Naive thymus-derived CD4-positive, alpha-beta T cell (primary cell): Measurements from ENCODE around the gene SDC1. TPM values are rescaled to one million over a fixed set of nuclear protein-coding genes. Genes with fewer than 3 reads are reported as not detected.

ENCODE experiments used
- ATAC-seq: fragments of 150-1000 bp; cut with Tn5 transposase; 2 replicates; pipeline ENCODE4 v1.10.0; 2021; ENCODE audit warnings: mild to moderate bottlenecking, moderate library complexity
- CTCF ChIA-PET: fragments of 350-600 bp; sonication (Branson Sonifier 250); formaldehyde crosslinking; loops from one replicate; lab custom pipeline; 2021; ENCODE audit warnings: antibody characterized with exemption; lab: Charles Lee
- POLR2A ChIA-PET: fragments of 350-600 bp; sonication (Branson Sonifier 250); formaldehyde crosslinking; loops from one replicate; lab custom pipeline; 2021; ENCODE audit warnings: antibody characterized with exemption, inconsistent platforms; lab: Charles Lee
- DNase-seq, 9 donors: peaks; one replicate each; pipeline versions ENCODE4 v3.0.0 to v3.0.0-alpha.2; 2020 to 2022; ENCODE audit warnings: mixed read lengths in 1 of 9
- H3K27ac ChIP-seq: one replicate; pipeline ENCODE4 v1.7.0; 2013; ENCODE audit warnings: mild to moderate bottlenecking, low read depth, low read length, moderate library complexity
- H3K27me3 ChIP-seq, 2 donors: one replicate each; pipeline ENCODE4 v1.7.0; 2013; ENCODE audit warnings: low read length in 2 of 2, mild to moderate bottlenecking in 2 of 2, moderate library complexity in 2 of 2; ENCODE audit not compliant: control insufficient read depth in 2 of 2, insufficient read depth in 2 of 2
- H3K36me3 ChIP-seq, 3 experiments: 1 replicate in 2 of 3; 2 replicates in 1 of 3; pipeline ENCODE4 v1.7.0; 2013; ENCODE audit warnings: low read length in 3 of 3, mild to moderate bottlenecking in 3 of 3, moderate library complexity in 1 of 3; ENCODE audit not compliant: insufficient read depth in 3 of 3, control insufficient read depth in 2 of 3
- H3K4me1 ChIP-seq, 2 donors: one replicate each; pipeline ENCODE4 v1.7.0; 2013; ENCODE audit warnings: low read length in 2 of 2, mild to moderate bottlenecking in 2 of 2, moderate library complexity in 1 of 2; ENCODE audit not compliant: control insufficient read depth in 2 of 2, insufficient read depth in 2 of 2
- H3K4me3 ChIP-seq: 2 replicates; pipeline ENCODE4 v1.7.0; 2013; ENCODE audit warnings: mild to moderate bottlenecking, low read length
- H3K9me3 ChIP-seq, 3 experiments: 1 replicate in 2 of 3; 2 replicates in 1 of 3; pipeline ENCODE4 v1.7.0; 2013; ENCODE audit warnings: low read length in 3 of 3; ENCODE audit not compliant: control insufficient read depth in 2 of 3
- H3K27ac Mint-ChIP-seq, 9 donors: one replicate each; pipeline ENCODE4 v1.8.0; 2020 to 2022; ENCODE audit warnings: mixed read lengths in 9 of 9, mild to moderate bottlenecking in 8 of 9, moderate library complexity in 5 of 9, inconsistent platforms in 2 of 9
- H3K27me3 Mint-ChIP-seq, 5 donors: one replicate each; pipeline ENCODE4 v1.8.0; 2021 to 2022; ENCODE audit warnings: mixed read lengths in 5 of 5, mild to moderate bottlenecking in 1 of 5
- H3K36me3 Mint-ChIP-seq, 5 donors: one replicate each; pipeline ENCODE4 v1.8.0; 2020 to 2022; ENCODE audit warnings: mixed read lengths in 5 of 5, mild to moderate bottlenecking in 3 of 5, inconsistent platforms in 1 of 5
- H3K4me1 Mint-ChIP-seq, 7 donors: one replicate each; pipeline ENCODE4 v1.8.0; 2020 to 2022; ENCODE audit warnings: mixed read lengths in 7 of 7, mild to moderate bottlenecking in 3 of 7, inconsistent platforms in 1 of 7
- H3K4me3 Mint-ChIP-seq, 10 donors: one replicate each; pipeline ENCODE4 v1.8.0; 2020 to 2022; ENCODE audit warnings: mild to moderate bottlenecking in 10 of 10, mixed read lengths in 10 of 10, moderate library complexity in 6 of 10, inconsistent platforms in 2 of 10
- H3K9me3 Mint-ChIP-seq, 11 donors: one replicate each; pipeline ENCODE4 v1.8.0; 2020 to 2022; ENCODE audit warnings: mixed read lengths in 11 of 11, mild to moderate bottlenecking in 4 of 11, inconsistent platforms in 1 of 11, moderate library complexity in 1 of 11
- intact Hi-C, 2 donors: fragments of 100-400 bp; cut with micrococcal nuclease; formaldehyde crosslinking; loops; one replicate each; pipeline ENCODE4 v1.15.1; 2023
- polyA plus RNA-seq, 2 donors: library from polyadenylated mRNA; unstranded; fragments of 300-500 nt; fragmentation: Illumina TruSeq; gene quantifications; one replicate each; pipeline ENCODE4 v1.2.3, GENCODE V29; 2021
- total RNA-seq, 6 experiments: library from RNA in 5 of 6; stranded (reverse) in 5 of 6; gene quantifications; 1 replicate in 5 of 6; 2 replicates in 1 of 6; pipeline ENCODE4 v1.2.3 and lab custom pipeline; 2021 to 2026

SDC1 gene
- total and polyA plus RNA-seq, 7 experiments from 2014 or later: 0.12 to 0.37 (median 0.22) TPM; not detected in 4

GRCh38 chr2:20207051-20207450 is 17.9 kb downstream of the SDC1 start:
- Histone ChIP-seq H3K27me3 (no peaks in the 10 kb centered on the region), H3K4me1 (no peaks in the 10 kb centered on the region), H3K36me3 (no peaks in the 10 kb centered on the region), H3K4me3 (no peak overlapping the region), H3K9me3 (no peaks in the 10 kb centered on the region), H3K27ac (no peak overlapping the region)
- intact Hi-C loops: no loop called here
- CTCF ChIA-PET: no interaction called here
- DNase-seq (no peak), ATAC-seq (no peak)
- Mint-ChIP-seq H3K4me3 (no peak overlapping the region), H3K4me1 (peaks cover 0 to 2% (median 0%) of the 10 kb centered on the region in 7 donors), H3K27me3 (no peaks in the 10 kb centered on the region), H3K27ac (no peak overlapping the region), H3K36me3 (no peaks in the 10 kb centered on the region), H3K9me3 (peaks cover 0 to 2% (median 0%) of the 10 kb centered on the region in 11 donors)
- POLR2A ChIA-PET: no interaction called here

GRCh38 chr2:20205915-20206524 is 18.9 kb downstream of the SDC1 start:
- Mint-ChIP-seq H3K27me3 (no peaks in the 10 kb centered on the region), H3K27ac (no peak overlapping the region), H3K4me1 (peaks cover 0 to 2% (median 0%) of the 10 kb centered on the region in 7 donors), H3K9me3 (peaks cover 0 to 3% (median 0%) of the 10 kb centered on the region in 11 donors), H3K4me3 (no peak overlapping the region), H3K36me3 (no peaks in the 10 kb centered on the region)
- intact Hi-C loops: no loop called here
- Histone ChIP-seq H3K4me1 (no peaks in the 10 kb centered on the region), H3K27ac (no peak overlapping the region), H3K27me3 (no peaks in the 10 kb centered on the region), H3K9me3 (no peaks in the 10 kb centered on the region), H3K36me3 (no peaks in the 10 kb centered on the region), H3K4me3 (no peak overlapping the region)
- no peak for DNase-seq
- ATAC-seq: no peak
- POLR2A ChIA-PET: no interaction called here
- CTCF ChIA-PET: no interaction called here

- Mint-ChIP-seq H3K36me3 (no peaks in the 10 kb centered on the region), H3K4me3 (no peak overlapping the region), H3K9me3 (peaks cover 0 to 3% (median 0%) of the 10 kb centered on the region in 11 donors), H3K4me1 (no peaks in the 10 kb centered on the region), H3K27ac (no peak overlapping the region), H3K27me3 (no peaks in the 10 kb centered on the region)
- Histone ChIP-seq H3K4me1 (no peaks in the 10 kb centered on the region), H3K36me3 (no peaks in the 10 kb centered on the region), H3K4me3 (no peak overlapping the region), H3K27ac (no peak overlapping the region), H3K27me3 (no peaks in the 10 kb centered on the region), H3K9me3 (no peaks in the 10 kb centered on the region)
- DNase-seq: no peak
- ATAC-seq: no peak
- intact Hi-C loops: no loop called here
- ChIA-PET CTCF (no interaction called here), POLR2A (no interaction called here)
Observed at GRCh38 chr2:20205069-20205468, 19.9 kb downstream of the SDC1 start.

GRCh38 chr2:20203521-20204225 is 21.3 kb downstream of the SDC1 start:
- Histone ChIP-seq H3K27ac (no peak overlapping the region), H3K36me3 (no peaks in the 10 kb centered on the region), H3K27me3 (no peaks in the 10 kb centered on the region), H3K4me1 (no peaks in the 10 kb centered on the region), H3K9me3 (no peaks in the 10 kb centered on the region), H3K4me3 (no peak overlapping the region)
- no peaks in the 10 kb centered on the region for H3K4me1 Mint-ChIP-seq
- intact Hi-C loops: no loop called here
- H3K36me3 Mint-ChIP-seq: no peaks in the 10 kb centered on the region
- ChIA-PET CTCF (no interaction called here), POLR2A (no interaction called here)
- DNase-seq: no peak
- H3K4me3 Mint-ChIP-seq: no peak overlapping the region
- ATAC-seq: no peak
- no peak overlapping the region for H3K27ac Mint-ChIP-seq
- peaks cover 0 to 3% (median 0%) of the 10 kb centered on the region in 11 donors for H3K9me3 Mint-ChIP-seq
- H3K27me3 Mint-ChIP-seq: no peaks in the 10 kb centered on the region

- Mint-ChIP-seq H3K4me3 (no peak overlapping the region), H3K36me3 (no peaks in the 10 kb centered on the region), H3K4me1 (no peaks in the 10 kb centered on the region), H3K27me3 (no peaks in the 10 kb centered on the region), H3K27ac (no peak overlapping the region), H3K9me3 (peaks cover 0 to 3% (median 0%) of the 10 kb centered on the region in 11 donors)
- ATAC-seq (no peak), DNase-seq (no peak)
- POLR2A ChIA-PET: no interaction called here
- Histone ChIP-seq H3K36me3 (no peaks in the 10 kb centered on the region), H3K4me3 (no peak overlapping the region), H3K9me3 (no peaks in the 10 kb centered on the region), H3K27ac (no peak overlapping the region), H3K27me3 (no peaks in the 10 kb centered on the region), H3K4me1 (no peaks in the 10 kb centered on the region)
- CTCF ChIA-PET: no interaction called here
- intact Hi-C loops: no loop called here
Observed at GRCh38 chr2:20203072-20203471, 21.9 kb downstream of the SDC1 start.

- no peaks in the 10 kb centered on the region for H3K9me3 ChIP-seq
- no peak for DNase-seq
- Mint-ChIP-seq H3K9me3 (peaks cover 0 to 2% (median 0%) of the 10 kb centered on the region in 11 donors), H3K27ac (no peak overlapping the region), H3K4me1 (no peaks in the 10 kb centered on the region), H3K36me3 (no peaks in the 10 kb centered on the region), H3K27me3 (no peaks in the 10 kb centered on the region), H3K4me3 (no peak overlapping the region)
- no peak overlapping the region for H3K4me3 ChIP-seq
- no peaks in the 10 kb centered on the region for H3K27me3 ChIP-seq
- H3K36me3 ChIP-seq: no peaks in the 10 kb centered on the region
- no peaks in the 10 kb centered on the region for H3K4me1 ChIP-seq
- intact Hi-C loops: no loop called here
- POLR2A ChIA-PET: no interaction called here
- ATAC-seq: no peak
- H3K27ac ChIP-seq: no peak overlapping the region
- CTCF ChIA-PET: no interaction called here
Observed at GRCh38 chr2:20201671-20202070, 23.3 kb downstream of the SDC1 start.
